ENCODE measurements around the gene ZNF396. TPM values are rescaled to one million over a fixed set of nuclear protein-coding genes. Genes with fewer than 3 reads are reported as not detected.
A peak's percentile ranks its signal among the peaks of the same experiment; 100 is the strongest.

The ZNF396 gene
- total and polyA plus RNA-seq, 9 donors = 0.83 to 2.9 (median 1.7) TPM

DNA sequence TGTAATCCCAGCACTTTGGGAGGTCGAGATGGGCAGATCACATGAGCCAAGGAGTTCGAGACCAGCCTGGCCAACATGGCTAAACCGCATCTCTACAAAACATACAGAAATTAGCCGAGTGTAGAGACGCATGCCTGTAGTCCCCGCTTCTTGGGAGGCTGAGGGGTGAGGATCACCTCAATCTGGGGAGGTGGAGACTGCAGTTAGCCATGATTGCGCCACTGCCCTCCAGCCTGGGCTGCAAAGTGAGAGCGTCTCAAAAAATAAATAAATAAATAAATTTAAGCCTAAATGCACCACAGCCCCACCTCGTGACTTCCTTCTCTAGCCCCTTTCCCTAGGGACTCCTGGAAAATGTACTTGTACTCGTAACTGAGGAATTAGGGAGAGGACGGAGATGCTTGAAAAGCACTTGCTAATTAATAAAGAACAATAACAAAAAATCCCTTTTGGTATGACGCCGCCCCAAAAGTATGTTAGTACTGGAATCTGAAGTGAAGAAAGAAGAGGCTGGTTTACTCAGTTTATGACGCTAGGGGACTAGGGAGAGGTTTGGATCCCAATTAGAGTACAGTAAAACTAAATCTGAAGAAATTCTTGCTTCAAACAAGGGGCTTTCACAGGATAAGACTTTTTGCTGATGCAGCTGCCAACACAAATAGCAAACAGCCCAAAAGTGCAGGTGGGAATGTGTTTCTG lies 887 bp upstream of the ZNF396 start:
- Histone ChIP-seq H3K27me3 (no peaks in the 10 kb centered on the region), H3K9me3 (no peaks in the 10 kb centered on the region), H3K4me1 (ENCODE audit: insufficient read depth) (peaks cover 3% of the 10 kb centered on the region), H3K36me3 (no peaks in the 10 kb centered on the region), H3K4me3 (no peak overlapping the region), H3K27ac (no peak overlapping the region)
- no peak for TF ChIP-seq POLR2A (IDR thresholded peaks at IDR 0.05)
- no peak for TF ChIP-seq EP300 (IDR thresholded peaks at IDR 0.05)
- TF ChIP-seq, protein P1, sequence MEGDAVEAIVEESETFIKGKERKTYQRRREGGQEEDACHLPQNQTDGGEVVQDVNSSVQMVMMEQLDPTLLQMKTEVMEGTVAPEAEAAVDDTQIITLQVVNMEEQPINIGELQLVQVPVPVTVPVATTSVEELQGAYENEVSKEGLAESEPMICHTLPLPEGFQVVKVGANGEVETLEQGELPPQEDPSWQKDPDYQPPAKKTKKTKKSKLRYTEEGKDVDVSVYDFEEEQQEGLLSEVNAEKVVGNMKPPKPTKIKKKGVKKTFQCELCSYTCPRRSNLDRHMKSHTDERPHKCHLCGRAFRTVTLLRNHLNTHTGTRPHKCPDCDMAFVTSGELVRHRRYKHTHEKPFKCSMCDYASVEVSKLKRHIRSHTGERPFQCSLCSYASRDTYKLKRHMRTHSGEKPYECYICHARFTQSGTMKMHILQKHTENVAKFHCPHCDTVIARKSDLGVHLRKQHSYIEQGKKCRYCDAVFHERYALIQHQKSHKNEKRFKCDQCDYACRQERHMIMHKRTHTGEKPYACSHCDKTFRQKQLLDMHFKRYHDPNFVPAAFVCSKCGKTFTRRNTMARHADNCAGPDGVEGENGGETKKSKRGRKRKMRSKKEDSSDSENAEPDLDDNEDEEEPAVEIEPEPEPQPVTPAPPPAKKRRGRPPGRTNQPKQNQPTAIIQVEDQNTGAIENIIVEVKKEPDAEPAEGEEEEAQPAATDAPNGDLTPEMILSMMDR (IDR thresholded peaks at IDR 0.05) = no peak
- DNase-seq = no peak
- 65 to 67% (median 67%) methylated on average over 14 of the region's 14 CpGs for WGBS, 3 donors
- intact Hi-C loops (cut with DNase I) = no loop called here

DNA sequence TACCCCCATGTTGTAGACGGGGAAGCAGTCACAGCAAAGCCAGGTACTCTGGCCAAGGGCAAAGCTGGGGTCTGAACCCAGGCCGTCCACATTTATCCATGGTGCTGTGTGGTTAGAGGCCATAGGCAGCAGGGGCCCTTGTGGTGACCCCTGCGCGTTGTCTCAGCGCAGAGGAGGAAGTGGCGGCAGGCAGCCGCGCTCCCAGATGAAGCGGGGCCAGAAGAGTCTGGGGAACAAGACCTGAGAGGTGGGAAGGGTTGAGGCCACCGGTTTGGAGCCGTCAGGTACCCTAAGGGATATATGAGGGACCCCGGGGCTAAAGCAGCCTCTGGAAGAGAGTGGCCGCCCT lies 770 bp downstream of the ZNF396 start:
- intact Hi-C loops (cut with DNase I) = no loop called here
- Histone ChIP-seq H3K36me3 (no peaks in the 10 kb centered on the region), H3K9me3 (no peaks in the 10 kb centered on the region), H3K4me1 (ENCODE audit: insufficient read depth) (peaks cover 3% of the 10 kb centered on the region), H3K27me3 (no peaks in the 10 kb centered on the region), H3K4me3 (peak overlapping the region; percentile 78), H3K27ac (no peak overlapping the region)
- TF ChIP-seq POLR2A (IDR thresholded peaks at IDR 0.05) (no peak), EP300 (IDR thresholded peaks at IDR 0.05) (no peak)
- TF ChIP-seq, protein P1 (IDR thresholded peaks at IDR 0.05) = no peak
- DNase-seq = peak in 2 of 5 donors; percentile 21 to 33
- 35 to 48% (median 35%) methylated on average over 13 of the region's 13 CpGs for WGBS, 3 donors

DNA sequence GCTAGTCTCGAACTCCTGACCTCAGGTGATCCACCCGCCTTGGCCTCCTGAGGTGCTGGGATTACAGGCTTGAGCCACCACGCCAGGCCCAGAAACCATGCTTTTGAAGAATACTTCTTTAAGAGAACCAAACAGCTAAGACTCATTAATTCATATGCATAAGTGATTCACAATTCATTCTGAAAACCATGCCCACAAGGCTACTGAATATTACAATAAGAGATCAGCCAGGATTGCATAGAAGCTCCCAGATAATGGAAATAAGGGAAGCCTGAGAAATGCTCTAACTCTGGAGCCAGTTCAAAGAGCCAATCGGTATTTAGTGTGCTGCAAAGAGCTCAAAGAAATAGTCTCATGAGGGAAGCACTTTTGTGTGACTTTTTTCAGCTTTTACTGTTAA lies 2.4 kb downstream of the ZNF396 start:
- no peak overlapping the region for H3K4me3 ChIP-seq
- 85 to 91% (median 86%) methylated on average over 4 of the region's 4 CpGs for WGBS, 3 donors
- H3K36me3 ChIP-seq = no peaks in the 10 kb centered on the region
- no peak overlapping the region for H3K27ac ChIP-seq
- H3K9me3 ChIP-seq = no peaks in the 10 kb centered on the region
- peaks cover 3% of the 10 kb centered on the region for H3K4me1 ChIP-seq (ENCODE audit: insufficient read depth)
- no peaks in the 10 kb centered on the region for H3K27me3 ChIP-seq
- TF ChIP-seq POLR2A (IDR thresholded peaks at IDR 0.05) (no peak), EP300 (IDR thresholded peaks at IDR 0.05) (no peak)
- TF ChIP-seq, protein P1 (IDR thresholded peaks at IDR 0.05) = no peak
- DNase-seq = no peak
- intact Hi-C loops (cut with DNase I) = no loop called here

DNA sequence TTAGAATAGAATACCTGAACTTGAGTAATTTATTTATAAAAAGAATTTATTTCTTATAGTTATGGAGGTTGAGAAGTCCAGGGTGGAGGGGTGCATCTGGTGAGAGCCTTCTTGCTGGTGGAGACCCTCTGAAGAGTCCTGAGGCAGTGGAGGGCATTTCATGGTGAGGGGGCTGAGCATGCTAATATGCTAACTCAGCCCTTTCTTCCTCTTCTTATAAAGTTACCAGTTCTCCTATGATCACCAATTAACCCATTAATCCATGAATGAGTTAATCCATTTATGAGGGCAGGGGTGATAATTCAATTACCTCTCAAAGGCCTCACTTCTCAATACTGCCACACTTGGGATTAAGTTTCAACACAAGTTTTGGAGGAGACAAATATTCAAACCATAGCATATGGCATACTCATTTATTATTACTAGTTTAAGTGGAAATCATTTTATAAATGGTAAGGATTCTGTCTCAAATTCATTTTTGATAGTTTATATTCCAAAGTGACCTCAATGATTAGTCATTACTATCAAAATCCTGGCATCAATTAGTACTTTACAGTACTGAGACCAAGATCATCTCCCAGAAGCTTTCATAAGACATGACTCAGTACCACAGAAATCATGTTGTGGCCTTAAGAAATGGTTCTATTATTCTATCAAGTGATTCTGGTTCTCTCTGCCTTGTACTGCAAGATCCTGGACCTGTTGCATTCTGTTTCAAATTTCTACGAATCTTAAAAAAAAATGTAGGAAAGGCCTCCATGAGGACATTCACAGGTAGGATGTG lies 5.5 kb downstream of the ZNF396 start:
- WGBS, 3 donors = 88 to 96% (median 92%) methylated on average over 1 of the region's 1 CpG
- H3K27ac ChIP-seq = no peak overlapping the region
- no peak overlapping the region for H3K4me3 ChIP-seq
- H3K9me3 ChIP-seq = no peaks in the 10 kb centered on the region
- H3K4me1 ChIP-seq (ENCODE audit: insufficient read depth) = peaks cover 2% of the 10 kb centered on the region
- H3K36me3 ChIP-seq = no peaks in the 10 kb centered on the region
- intact Hi-C loops (cut with DNase I) = no loop called here
- DNase-seq = no peak
- H3K27me3 ChIP-seq = no peaks in the 10 kb centered on the region
- TF ChIP-seq POLR2A (IDR thresholded peaks at IDR 0.05) = no peak
- TF ChIP-seq, protein P1 (IDR thresholded peaks at IDR 0.05) = no peak
- no peak for TF ChIP-seq EP300 (IDR thresholded peaks at IDR 0.05)
